LHCN-M2 (cell line): ENCODE results near the gene DNAJB14. TPM values are rescaled to one million over a fixed set of nuclear protein-coding genes. Genes with fewer than 3 reads are reported as not detected.
"Not testable (repeated sequence)": the region's sequence is repeated elsewhere in the genome, so short reads cannot be mapped to it uniquely, and the experiment has no call there.

Source experiments
- DNase-seq: peaks from one replicate; pipeline ENCODE4 v3.0.0-alpha.2; 2012; ENCODE audit warnings: low read depth
- polyA plus RNA-seq: library from polyadenylated mRNA; unstranded; fragments of >200 nt; gene quantifications from one replicate; pipeline ENCODE4 v1.2.1, GENCODE V29; 2012; ENCODE audit warnings: missing spikeins
- total RNA-seq: library from RNA; depleted of rRNA; stranded (reverse); fragments of >200 nt; gene quantifications from 2 replicates; pipeline ENCODE4 v1.2.3, GENCODE V29; 2014; rRNA removed

DNAJB14 gene
- total RNA-seq: 33.9 and 37.4 TPM in 2 replicates
- polyA plus RNA-seq: 14.6 TPM

DNA sequence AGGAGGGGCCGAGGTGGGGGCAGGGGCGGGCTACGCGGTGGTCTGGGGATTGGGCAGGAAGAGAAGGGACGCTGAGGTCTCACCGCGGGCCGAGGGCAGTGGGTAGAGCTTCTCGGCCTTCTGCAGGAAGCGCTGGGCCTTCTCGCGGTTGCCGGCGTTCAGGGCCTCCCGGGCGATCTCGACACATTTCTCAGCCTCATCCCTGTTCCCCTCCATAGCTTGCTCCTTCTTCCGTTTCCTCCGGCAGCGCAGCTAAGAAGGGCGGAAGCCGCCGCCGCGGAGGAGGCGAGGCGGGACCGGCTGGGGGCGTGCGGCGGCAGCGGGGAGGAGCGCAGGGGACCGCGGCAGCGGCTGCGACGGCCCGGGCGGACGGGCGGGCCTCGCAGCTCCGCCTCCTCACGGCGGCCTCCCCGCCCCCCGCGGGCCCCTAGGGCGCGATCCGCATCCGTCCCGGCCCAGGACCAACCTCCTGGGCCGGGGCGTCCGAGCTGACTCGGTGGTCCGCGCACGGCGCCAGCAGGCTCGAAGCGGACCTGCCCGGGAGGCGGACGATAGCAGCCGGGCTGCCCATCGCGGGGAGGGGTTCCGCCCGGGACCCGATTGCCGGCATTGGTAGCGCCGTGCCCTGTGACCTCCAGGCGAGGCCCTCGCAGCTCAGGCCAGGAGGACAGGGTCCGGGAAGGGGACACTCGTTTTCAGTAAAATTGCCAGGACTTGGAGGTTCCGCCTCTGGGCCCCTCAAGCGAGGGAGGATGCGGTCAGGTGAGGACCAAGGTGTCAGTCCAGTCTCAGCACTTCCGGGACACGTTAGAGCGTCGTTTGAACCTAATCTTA, at the start of gene DNAJB14:
TSS of gene DNAJB14 (minus strand) at position 263 of the 834 bp plus-strand sequence. CDS start at position 216, 47 bp downstream.
- DNase-seq: peak; percentile 77

DNA sequence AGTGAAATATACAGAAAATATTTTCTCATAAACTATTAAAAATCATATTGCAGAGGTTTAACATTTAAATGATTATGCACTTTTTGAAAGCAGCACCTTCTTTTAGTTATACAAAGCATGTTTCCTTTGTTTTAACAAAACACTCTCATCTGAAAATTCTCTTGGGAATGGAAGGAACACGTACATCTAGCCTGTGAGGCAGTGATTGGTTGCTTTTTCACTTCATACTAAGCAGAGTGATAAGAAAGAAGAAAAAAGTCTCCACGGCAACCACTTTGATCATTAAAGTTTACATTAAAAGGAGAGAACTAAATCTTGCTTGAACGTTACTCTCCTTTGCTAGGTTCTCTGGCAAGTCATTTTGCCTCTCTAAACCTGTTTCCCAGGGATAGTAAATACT, 45.3 kb upstream of the DNAJB14 start:
- no peak for DNase-seq

DNA sequence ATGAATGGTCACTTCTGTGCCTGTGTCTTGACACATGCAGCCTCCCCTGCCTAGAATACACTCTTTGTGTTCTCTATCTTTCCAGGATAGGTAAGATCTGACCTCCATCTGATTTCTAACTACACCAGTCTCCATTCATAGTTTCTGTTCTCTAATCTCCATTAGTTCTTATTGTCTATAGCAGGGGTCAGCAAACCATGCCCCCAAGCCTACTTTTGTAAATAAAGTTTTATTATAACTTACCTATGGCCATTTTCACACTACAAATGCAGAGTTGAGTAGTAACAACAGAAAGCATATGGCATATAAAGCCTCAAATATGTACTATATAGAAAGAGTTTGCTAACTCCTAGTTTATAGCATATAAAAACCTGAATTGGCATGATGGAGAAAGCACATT, 41.3 kb upstream of the DNAJB14 start:
- no peak for DNase-seq

DNA sequence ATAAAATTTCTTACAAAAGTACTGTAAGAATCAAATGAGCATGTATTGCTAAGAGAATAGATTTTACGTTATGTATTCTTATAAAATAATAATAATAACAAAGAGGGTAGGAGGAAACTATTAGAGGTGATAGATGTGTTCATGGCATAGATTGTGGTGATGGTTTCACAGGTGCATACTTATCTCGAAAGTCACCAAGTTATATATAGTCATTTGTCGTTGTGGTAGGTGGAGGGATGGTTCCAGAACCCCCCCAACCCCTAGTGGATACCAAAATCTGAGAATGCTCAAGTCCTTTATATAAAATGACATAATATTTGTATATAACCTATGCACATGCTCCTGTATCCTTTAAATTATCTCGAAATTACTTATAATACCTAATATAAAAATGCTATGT, 40.4 kb upstream of the DNAJB14 start:
- no peak for DNase-seq

DNA sequence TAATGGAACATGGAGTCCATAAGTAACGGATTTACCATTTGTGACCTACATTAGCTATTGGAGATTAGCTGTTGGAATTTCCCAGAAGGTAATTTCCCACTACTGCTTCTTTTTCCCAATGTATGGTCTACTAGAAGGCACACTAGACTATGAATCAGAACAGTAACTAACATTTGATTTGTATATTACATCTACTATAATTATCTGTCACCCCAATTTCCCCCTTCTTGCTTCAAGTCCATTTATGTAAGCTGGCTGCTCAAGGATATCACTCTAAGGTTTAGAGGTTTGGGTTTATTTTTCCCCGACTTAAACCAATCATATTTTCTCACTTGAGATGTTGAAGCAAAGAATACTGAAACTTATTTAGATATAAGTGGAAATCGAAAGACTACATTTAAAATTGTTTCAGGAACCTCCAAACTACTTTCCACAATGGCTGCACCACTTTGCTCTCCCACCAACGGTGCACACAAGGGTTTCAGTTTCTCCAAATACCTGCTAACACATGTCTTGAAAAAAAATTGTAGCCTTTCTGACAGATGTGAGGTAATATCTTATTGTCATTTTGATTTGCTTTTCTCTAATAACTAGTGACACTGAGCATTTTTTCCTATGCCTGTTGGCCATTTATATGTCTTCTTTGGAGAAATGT, 37.0 kb upstream of the DNAJB14 start:
- DNase-seq: no peak

DNA sequence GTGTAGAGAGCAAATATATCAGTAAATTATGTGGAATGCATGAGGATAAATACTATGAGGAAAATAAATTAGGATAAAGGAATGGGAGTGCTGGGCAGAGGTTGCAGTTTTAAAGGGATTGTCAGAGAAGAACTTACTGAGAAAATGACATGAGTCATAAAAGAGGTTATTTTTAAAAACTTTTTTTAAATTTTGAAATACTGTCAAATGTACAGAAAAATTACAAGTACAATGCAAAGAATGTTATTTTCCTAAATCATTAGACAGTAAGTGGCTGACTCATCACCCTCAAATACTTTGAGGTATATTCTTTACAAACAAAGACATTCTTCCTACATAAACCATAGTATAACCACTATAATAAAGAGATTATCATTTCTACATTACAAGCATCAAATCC, 33.5 kb upstream of the DNAJB14 start:
- no peak for DNase-seq

DNA sequence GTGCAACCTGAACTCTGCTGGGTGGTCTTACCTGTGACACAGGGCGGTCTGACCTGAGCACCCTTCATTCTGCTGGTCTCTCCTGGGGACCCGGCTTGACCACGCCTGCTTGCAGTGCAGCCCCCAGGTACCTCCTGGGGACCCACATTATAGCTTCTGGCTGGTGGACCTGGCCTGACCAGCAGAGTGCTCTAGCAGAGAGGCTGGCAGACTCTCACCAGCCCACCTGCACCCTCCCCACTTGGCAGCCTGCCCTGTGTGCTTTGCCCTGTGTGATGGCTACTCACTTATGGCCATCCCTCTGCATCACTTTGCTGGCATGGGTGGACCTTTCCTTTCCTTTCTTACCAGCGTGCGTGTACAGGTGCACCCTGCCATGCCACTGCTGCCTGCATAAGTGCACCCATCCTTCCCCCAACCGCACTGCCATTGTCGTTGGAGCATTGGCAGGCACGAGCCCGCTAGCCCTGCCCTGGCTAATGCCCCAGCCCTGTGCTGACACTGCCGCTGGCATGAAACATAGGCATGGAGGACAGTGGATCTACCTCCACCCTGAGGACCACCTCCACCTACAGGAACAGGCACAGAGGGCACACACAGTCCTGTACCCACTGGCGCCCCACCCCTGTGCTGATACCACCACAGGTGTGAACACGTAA, 25.2 kb upstream of the DNAJB14 start:
- DNase-seq: no peak

DNA sequence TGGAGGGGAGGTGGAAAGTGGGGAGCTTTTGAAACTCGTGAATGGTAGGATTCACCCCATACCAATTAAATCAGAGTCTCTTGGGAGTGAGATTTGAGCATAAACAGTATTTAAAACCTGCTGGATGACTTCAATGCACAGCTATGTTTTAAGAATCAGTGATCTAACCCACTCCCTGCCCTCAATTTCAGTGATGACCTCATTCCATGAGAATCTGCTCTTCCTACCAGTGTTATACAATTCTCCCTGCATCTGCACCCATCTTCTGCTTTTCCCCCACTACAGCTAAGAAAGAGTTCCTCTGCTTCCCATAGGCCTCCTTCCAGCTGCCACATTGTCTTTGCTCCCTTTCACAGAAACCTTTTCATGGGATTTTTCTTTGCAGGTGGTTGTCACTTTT, 21.9 kb upstream of the DNAJB14 start:
- DNase-seq: peak; percentile 71

DNA sequence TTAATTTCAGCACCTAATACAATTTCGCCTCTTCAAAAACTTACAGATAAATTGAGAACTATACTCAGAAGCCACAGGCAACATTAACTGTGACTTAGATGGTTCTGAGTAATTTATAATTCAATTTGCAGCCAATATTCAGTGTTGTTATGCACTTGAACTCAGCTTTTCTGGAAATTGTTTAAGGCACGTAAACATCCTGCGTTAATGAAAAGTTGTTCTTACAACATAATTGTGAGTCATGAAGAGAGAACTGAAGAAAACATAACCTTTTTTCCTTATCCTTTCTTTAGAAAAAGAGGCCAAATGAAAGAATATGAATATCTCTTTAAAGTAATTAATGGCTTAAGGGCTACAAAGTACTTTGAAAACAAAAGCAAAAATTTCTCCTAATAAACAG, 20.3 kb upstream of the DNAJB14 start:
- no peak for DNase-seq

DNA sequence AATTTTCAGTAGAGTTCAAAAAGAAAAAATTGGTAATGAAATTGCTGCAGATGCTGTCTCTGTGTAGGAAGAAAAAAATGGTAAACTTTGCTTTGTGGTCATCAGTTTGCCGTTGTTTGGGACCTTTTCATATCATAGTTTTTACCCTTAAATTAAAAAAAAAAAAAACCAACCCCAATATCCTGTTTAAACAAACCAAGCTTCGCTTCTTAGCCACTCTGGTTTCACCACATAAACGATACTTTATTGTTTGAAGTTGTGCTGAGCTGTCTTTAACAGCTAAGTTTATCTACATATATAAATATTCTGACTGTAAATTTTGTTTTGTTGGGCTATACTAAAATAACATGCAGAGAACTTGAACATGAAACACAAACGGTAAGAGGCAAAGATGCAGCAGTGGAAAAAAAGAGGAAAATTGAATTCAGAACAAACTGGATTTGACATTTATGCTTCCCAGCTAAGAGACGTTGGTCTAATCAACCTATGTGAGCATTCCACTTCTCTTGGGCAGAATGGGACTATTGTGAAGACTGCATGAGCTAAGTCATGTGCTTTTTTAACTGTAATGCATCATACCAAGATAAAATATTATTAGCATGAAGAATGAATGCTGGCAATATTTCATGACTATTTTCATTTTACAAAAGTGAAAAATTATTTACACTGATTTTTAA, 19.4 kb upstream of the DNAJB14 start:
- DNase-seq: no peak

DNA sequence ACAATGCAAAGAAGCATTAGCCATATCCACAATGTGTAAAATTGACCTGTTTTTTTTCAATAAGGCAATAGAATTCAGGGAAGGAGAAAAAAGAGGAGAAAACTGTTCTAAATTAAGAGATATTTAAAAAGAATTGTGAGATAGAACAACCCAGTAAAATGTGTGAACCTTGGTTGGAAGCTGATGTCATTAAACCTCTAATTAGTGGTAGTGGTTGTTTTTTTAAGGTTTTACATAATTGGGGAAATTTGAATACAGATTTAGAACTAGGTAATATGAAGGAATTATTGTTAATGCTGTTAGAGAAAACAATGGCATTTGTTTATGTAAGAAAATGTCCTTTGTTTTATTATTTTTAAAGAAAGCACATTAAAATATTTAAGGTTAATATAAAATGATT, 18.8 kb upstream of the DNAJB14 start:
- no peak for DNase-seq

DNA sequence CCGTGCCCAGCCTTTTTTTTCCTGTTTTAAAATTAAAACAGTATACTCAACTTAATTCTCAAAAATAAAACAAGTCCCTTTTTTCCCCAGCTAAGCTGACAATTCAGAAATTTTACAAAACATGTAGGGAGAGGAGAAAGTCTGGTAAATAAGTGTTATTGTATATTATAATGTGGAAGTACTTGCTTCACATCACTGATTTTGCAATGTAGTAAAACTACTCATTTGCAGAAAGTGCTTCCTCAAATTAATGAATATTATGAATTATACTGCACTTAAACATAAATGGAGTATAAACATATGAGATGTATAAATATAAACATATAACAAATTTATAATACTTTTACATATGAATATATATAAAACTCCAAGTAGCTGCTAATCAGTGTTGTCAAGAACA, 15.3 kb upstream of the DNAJB14 start:
- no peak for DNase-seq

DNA sequence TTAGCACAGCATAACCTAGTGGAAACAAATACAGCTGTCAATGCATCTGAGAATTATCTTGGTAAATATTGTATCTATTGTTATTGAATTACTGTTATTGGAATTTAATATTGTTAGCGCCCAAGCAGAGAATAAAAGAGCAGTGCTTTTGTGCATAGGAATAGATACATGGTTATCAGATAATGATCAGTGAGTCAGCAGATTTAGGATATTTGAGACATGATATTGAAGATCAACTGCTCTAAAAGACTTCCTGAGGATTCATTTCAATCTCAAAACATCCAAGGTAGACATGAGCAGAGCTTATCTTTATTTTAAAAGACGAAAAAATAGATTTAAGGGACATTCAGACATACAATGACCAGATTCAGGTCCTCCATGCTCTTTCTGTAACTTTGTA, 14.2 kb upstream of the DNAJB14 start:
- no peak for DNase-seq

DNA sequence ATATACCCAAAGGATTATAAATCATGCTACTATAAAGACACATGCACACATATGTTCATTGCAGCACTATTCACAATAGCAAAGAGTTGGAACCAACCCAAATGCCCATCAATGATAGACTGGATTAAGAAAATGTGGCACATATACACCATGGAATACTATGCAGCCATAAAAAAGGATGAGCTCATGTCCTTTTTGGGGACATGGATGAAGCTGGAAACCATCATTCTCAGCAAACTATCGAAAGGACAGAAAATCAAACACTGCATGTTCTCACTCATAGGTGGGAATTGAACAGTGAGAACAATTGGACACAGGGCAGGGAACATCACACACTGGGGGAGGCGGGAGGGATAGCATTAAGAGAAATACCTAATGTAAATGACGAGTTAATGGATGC, 11.8 kb upstream of the DNAJB14 start:
- not testable (repeated sequence) for DNase-seq

DNA sequence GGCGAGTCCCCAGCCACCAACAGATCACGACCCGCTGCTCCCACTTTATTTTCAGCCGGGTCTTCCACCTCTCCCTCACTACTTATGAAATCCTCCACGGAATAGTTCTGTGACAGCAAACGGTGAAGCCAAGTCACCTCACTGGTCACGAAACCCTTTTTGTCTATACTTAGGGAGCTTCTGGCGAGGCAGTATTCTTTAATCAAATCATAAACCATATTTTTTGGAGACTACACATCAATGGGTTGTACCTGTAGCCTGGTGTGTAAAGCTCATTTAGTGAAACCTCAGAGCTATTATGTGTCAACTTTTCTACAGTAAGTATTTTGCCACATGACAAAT, 4.5 kb upstream of the DNAJB14 start:
- DNase-seq: no peak

DNA sequence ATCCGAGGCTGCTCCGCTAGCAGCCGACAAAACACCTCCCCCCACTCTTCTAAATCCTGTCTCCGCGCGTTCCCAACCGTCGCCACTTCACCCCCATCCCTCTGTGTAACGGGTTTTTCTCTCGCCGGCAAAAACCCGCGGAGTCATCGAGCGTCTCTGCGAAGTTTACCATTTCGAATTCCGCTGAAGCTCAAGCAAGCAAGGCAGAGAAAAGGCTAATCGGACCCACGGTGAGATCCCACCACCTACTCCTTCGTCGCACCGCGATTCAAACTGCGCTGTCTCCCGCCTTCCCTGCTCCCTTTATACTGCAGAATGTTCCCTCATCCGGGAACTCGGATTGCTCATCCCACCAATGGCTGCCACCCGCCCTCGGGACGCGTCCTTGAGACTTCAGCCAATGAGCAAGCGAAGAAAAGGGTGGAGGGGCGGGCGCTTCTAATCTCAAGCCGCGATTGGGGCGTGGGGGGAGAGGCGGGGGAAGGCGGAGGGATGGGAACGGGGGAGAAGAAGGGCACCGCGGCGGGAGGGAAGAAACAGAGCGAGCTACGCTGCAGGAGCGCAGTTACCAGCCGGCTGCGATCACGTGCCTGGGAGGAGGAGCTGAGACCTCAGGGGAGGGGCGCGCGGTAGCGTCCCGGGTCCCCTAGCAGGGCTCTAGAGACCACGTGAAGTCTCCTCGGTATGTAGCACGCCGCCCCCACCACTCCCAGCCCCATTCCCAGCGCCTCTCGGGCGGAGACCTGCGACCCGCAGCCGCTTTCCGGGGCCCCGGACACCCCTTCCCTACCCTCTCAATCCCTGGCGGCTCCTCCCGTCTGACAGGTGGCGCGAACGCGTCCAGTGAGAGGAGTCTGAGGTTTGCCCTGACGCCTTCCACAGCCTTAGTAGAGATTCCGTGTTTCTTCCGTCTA, 3.8 kb upstream of the DNAJB14 start, which contains the start of gene H2AZ1:
TSS of gene H2AZ1 (minus strand) at position 277 of the 914 bp plus-strand sequence. CDS start at position 172, 105 bp downstream.
- peak; percentile 99 for DNase-seq

DNA sequence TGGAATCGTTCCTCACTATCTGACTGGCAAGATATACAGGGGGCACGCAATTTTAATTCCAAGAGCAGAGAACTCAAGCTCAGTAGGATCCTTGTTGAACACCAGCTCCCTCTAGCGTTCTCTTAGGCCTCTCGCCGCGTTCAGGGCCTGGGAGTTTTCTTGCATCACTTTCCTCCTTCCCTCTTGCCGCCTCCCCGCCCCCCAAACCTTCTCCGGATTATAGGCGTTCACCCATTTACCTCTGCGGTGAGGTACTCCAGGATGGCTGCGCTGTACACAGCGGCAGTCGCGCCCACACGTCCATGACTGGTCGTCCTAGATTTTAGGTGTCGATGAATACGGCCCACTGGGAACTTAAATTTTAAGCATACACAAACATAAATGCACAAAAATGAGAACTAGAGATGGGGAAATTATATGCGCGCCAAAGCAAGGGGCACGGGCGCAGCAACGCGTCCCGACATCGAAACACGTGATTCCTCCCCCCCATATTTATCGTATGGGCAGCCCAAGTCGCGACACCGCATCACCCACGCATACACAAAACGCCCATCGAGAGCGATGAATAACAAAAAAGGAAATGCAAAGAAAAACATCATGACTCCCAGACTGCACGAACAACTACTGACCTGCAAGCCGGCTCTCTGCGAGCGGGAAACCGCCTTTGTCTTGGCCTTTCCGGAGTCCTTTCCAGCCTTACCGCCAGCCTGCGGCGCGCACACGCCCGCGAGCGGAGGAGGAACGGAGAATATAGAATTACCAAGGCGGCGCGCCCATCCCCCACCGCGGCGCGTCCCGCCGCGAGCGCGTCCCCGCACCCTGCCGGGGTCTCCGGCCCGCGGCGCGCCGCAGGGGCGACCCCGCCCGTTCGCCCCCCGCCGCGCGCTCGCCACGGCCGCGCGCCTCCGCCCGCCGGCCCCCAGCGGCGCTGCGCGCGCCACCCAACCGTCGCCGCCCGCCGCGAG, 2.9 kb upstream of the DNAJB14 start:
- peak; percentile 94 for DNase-seq

DNA sequence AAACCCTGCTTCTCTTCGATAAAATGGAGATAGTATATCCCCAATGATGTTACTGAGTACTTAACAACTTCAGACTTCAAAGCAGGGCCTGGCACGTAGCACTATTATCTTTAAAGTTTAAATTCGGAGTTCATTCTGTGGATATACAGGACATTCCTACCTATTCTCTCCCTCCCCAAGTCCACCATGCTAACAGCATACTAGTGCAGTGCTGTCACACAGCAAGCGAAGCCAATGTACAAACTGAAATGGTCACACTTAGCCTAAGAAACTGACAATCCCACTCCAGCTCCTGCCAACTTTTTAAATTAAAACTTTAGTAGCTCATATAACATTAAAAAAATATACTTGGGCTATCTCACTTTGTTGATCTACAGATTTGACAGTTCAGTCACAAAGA, 1.2 kb upstream of the DNAJB14 start:
- DNase-seq: no peak

DNA sequence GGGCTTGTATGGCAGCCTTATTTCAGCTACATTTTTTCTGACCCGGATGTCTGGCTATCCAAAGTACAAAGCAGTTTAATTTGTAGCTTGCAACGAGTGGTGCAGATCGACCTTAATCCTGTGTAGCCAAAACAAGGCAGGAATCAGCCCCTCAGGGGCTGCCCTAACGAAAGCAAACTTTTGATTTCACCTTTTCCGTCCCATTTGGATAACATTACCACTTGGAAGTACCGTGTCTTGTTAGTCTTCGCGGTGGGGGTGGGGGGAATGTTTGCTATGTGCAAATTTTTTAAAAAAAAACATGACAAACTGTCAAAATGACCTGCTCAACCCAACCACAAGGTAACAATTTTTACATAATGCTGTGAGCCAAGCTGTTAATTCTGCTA, 766 bp upstream of the DNAJB14 start:
- DNase-seq: no peak
